GM12878 (cell line): ENCODE data around the gene STK11. TPM values are rescaled to one million over a fixed set of nuclear protein-coding genes. Genes with fewer than 3 reads are reported as not detected.
A peak's percentile ranks its signal among the peaks of the same experiment; 100 is the strongest.

Experiments used
- ATAC-seq: fragments of 200-7000 bp; cut with Tn5 transposase; 3 replicates; pipeline ENCODE4 v1.9.1; 2020; ENCODE audit warnings: mild to moderate bottlenecking, moderate library complexity
- BruUV-seq: library from RNA; stranded (reverse); fragments of 400-500 nt; replicated peaks from 2 replicates; lab custom pipeline; 2021; lab: Mats Ljungman, UMichigan
- CTCF ChIA-PET: fragments of 300-600 bp; sonication (Branson Sonifier 250); formaldehyde crosslinking; extraction: SDS; loops from one replicate; lab custom pipeline; 2021; ENCODE audit warnings: inconsistent platforms; lab: Yijun Ruan, JAX
- POLR2A ChIA-PET: fragments of 350-600 bp; formaldehyde crosslinking; extraction: SDS; loops from one replicate; lab custom pipeline; 2021; ENCODE audit warnings: inconsistent platforms; lab: Charles Lee
- RAD21 ChIA-PET: fragments of 300-600 bp; sonication (Branson Sonifier 250); formaldehyde crosslinking; loops from one replicate; lab custom pipeline; 2023; ENCODE audit warnings: antibody characterized with exemption; ENCODE audit not compliant: unreplicated experiment; lab: Charles Lee
- SMC1A ChIA-PET: fragments of 300-600 bp; sonication (Branson Sonifier 250); formaldehyde crosslinking; loops from one replicate; lab custom pipeline; 2023; ENCODE audit not compliant: unreplicated experiment, uncharacterized antibody; lab: Charles Lee
- DNase-seq: peaks from one replicate; pipeline ENCODE4 v3.0.0-alpha.2; 2011; ENCODE audit warnings: low read depth, low spot score
- FAIRE-seq: peaks from 3 replicates; lab custom pipeline; 2011; peaks lifted over from hg19 to GRCh38; lab: Jason Lieb, UNC
- H2AFZ ChIP-seq: 2 replicates; pipeline ENCODE4 v1.6.0; 2011; ENCODE audit warnings: low read depth, low read length, control low read depth; ENCODE audit not compliant: control insufficient read depth
- H3K27ac ChIP-seq: 2 replicates; pipeline ENCODE4 v1.5.1; 2011; ENCODE audit warnings: control low read depth; ENCODE audit not compliant: control insufficient read depth, insufficient read depth
- H3K27me3 ChIP-seq, 2 experiments: replicated peaks in 1 of 2; 2 replicates each; pipeline versions ENCODE4 v1.6.0 to v1.6.1; 2011; ENCODE audit warnings: low read length in 1 of 2; ENCODE audit not compliant: control insufficient read depth in 2 of 2, insufficient read depth in 2 of 2
- H3K36me3 ChIP-seq, 2 experiments: 2 replicates each; pipeline ENCODE4 v1.5.1; 2011; ENCODE audit warnings: low read length in 1 of 2; ENCODE audit not compliant: control insufficient read depth in 2 of 2, insufficient read depth in 2 of 2
- H3K4me1 ChIP-seq: 2 replicates; pipeline ENCODE4 v1.6.1; 2011; ENCODE audit warnings: mild to moderate bottlenecking, low read length, moderate library complexity, mixed read lengths; ENCODE audit not compliant: control insufficient read depth, insufficient read depth
- H3K4me2 ChIP-seq: 2 replicates; pipeline ENCODE4 v1.6.0; 2011; ENCODE audit warnings: control low read depth; ENCODE audit not compliant: control insufficient read depth, insufficient read depth
- H3K4me3 ChIP-seq: fragments of 200-600 bp; sonication (generic); 2 replicates; pipeline ENCODE4 v1.5.1; 2016
- H3K79me2 ChIP-seq: 2 replicates; pipeline ENCODE4 v1.6.0; 2011; ENCODE audit warnings: low read length; ENCODE audit not compliant: control insufficient read depth, insufficient read depth
- H3K9ac ChIP-seq: 2 replicates; pipeline ENCODE4 v1.8.0; 2011; ENCODE audit warnings: low read length, control low read depth, mixed read lengths; ENCODE audit not compliant: control insufficient read depth, insufficient read depth
- H3K9me3 ChIP-seq: replicated peaks from 3 replicates; pipeline ENCODE4 v1.5.1; 2011; ENCODE audit warnings: mild to moderate bottlenecking, low read length; ENCODE audit not compliant: control insufficient read depth, insufficient read depth
- H4K20me1 ChIP-seq: 2 replicates; pipeline ENCODE4 v1.6.0; 2011; ENCODE audit not compliant: control insufficient read depth, insufficient read depth
- NR2F1 ChIP-seq: fragments of 450-650 bp; conservative IDR thresholded peaks from 2 replicates; pipeline ENCODE4 v1.6.1; 2017; ENCODE audit warnings: mild to moderate bottlenecking
- PBX3 ChIP-seq: IDR thresholded peaks from 2 replicates; pipeline ENCODE4 v1.6.1; 2011; ENCODE audit warnings: mild to moderate bottlenecking, low read depth, low read length, moderate library complexity; ENCODE audit not compliant: insufficient replicate concordance
- PKNOX1 ChIP-seq: fragments of 450-650 bp; IDR thresholded peaks from 2 replicates; pipeline ENCODE4 v1.6.1; 2016; ENCODE audit warnings: mild to moderate bottlenecking
- TCF12 ChIP-seq: IDR thresholded peaks from 2 replicates; pipeline ENCODE4 v1.6.1; 2011; ENCODE audit warnings: low read depth, mild to moderate bottlenecking, low read length
- WGBS: methylation state at CpG from one replicate; pipeline ENCODE4 v1.1.6; 2016; ENCODE audit warnings: low lambda C conversion rate; ENCODE audit not compliant: insufficient replicate concordance, insufficient coverage; ENCODE audit errors: missing lambda C conversion rate; 5-methylcytosine and 5-hydroxymethylcytosine counted together
- in situ Hi-C: fragments of 300-500 bp; cut with MboI; formaldehyde crosslinking; loops from 9 replicates; pipeline ENCODE4 v1.14.3; 2018; ENCODE audit warnings: mixed read lengths
- intact Hi-C: fragments of 100-400 bp; cut with micrococcal nuclease; formaldehyde crosslinking; loops from one replicate; pipeline ENCODE4 v1.14.2; 2022; ENCODE audit not compliant: unreplicated experiment
- polyA plus RNA-seq, 11 experiments: library from polyadenylated mRNA; depleted of rRNA in 4 of 11; unstranded in 6 of 11; stranded (reverse) in 5 of 11; fragments of >200 nt; fragmentation: Nextera tagmentation in 4 of 11; fragmentation: Illumina TruSeq in 1 of 11; extraction: Ambion mirVana in 4 of 11; extraction: Trizol in 1 of 11; gene quantifications; 1 replicate in 1 of 11; 2 replicates in 10 of 11; pipeline versions ENCODE4 v1.2.1 to v1.2.3, GENCODE V29; 2011 to 2016; ENCODE audit warnings: inconsistent platforms in 2 of 11, missing spikeins in 2 of 11, low read depth in 1 of 11
- total RNA-seq, 4 experiments: library from RNA; depleted of rRNA in 3 of 4; stranded (reverse); fragments of >200 nt in 3 of 4; fragmentation: Illumina TruSeq in 1 of 4; extraction: Trizol in 1 of 4; gene quantifications; 2 replicates each; pipeline versions ENCODE4 v1.2.1 to v1.2.3, GENCODE V29; 2013 to 2021

The STK11 gene
- total and polyA plus RNA-seq, 10 of the 15 experiments (the other 5 are each of a cell fraction or from before 2014, with no cell fraction given): 0.33 to 71.0 (median 23.8) TPM

- no peak overlapping the region for H3K4me3 ChIP-seq
- BruUV-seq: no TSS peak
- no peaks in the 10 kb centered on the region for H3K9me3 ChIP-seq
- WGBS: 97% methylated on average over 33 of the region's 33 CpGs
- H2AFZ ChIP-seq: no peak overlapping the region
- ChIA-PET CTCF (interaction anchor here (1.1 kb wide), 1 partner anchor 99 kb away, joined by 3 read pairs; no protein-coding TSS in a partner anchor), POLR2A (interaction anchor here (0.8 kb wide), 1 partner anchor 30 kb away, joined by 3 read pairs; the partner anchor contains the start of gene ATP5F1D), SMC1A (interaction anchor here (1.5 kb wide), 1 partner anchor 12 kb away, joined by 3 read pairs; no protein-coding TSS in a partner anchor), RAD21 (no interaction called here)
- peaks cover 7 to 15% of the 10 kb centered on the region in 2 experiments; a peak in 3 of 4 replicates for H3K36me3 ChIP-seq
- FAIRE-seq: no peak
- TF ChIP-seq PBX3 (peak; percentile 29), NR2F1 (no peak), PKNOX1 (peak; percentile 53), TCF12 (no peak)
- intact Hi-C loops: no loop called here
- H4K20me1 ChIP-seq: no peaks in the 10 kb centered on the region; the same call in none of the 2 replicates
- no peak overlapping the region for H3K9ac ChIP-seq
- no peak overlapping the region for H3K27ac ChIP-seq
- peaks cover 83% of the 10 kb centered on the region for H3K79me2 ChIP-seq
- no peak for DNase-seq
- H3K27me3 ChIP-seq: no peaks in the 10 kb centered on the region
- in situ Hi-C loops: no loop called here
- peaks cover 26% of the 10 kb centered on the region for H3K4me1 ChIP-seq
- H3K4me2 ChIP-seq: no peak overlapping the region
- no peak for ATAC-seq
These were observed 6.1 kb downstream of the STK11 start for GRCh38 chr19:1211494-1212234.
